ENCODE results near the gene NUDCD3.

- no peak for TF ChIP-seq CTCF (IDR thresholded peaks at IDR 0.05)
- TF ChIP-seq POLR2A (IDR thresholded peaks at IDR 0.05), result no peak
Measured at GRCh38 chr7:44338600-44338999, 151.9 kb downstream of the NUDCD3 start.
